HG02610 (cell line): Measurements from ENCODE around the gene ACTN1.

Source experiments
- ATAC-seq: cut with Tn5 transposase; IDR thresholded peaks from one replicate; pipeline ENCODE4 v1.9.1; 2021; ENCODE audit warnings: mild to moderate bottlenecking, moderate library complexity; ENCODE audit not compliant: unreplicated experiment

ACTN1 gene

GRCh38 chr14:68970038-68970612 is 9.0 kb downstream of the ACTN1 start:
- no peak for ATAC-seq

GRCh38 chr14:68969278-68970033 is 9.6 kb downstream of the ACTN1 start:
- ATAC-seq: no peak

- no peak for ATAC-seq
These were observed 10.4 kb downstream of the ACTN1 start for GRCh38 chr14:68968721-68969120.

- ATAC-seq: no peak
These were observed 11.1 kb downstream of the ACTN1 start for GRCh38 chr14:68968051-68968450.

GRCh38 chr14:68967459-68967940 is 11.6 kb downstream of the ACTN1 start:
- no peak for ATAC-seq

- ATAC-seq: no peak
These were observed 12.2 kb downstream of the ACTN1 start for GRCh38 chr14:68966872-68967301.

- ATAC-seq: no peak
These were observed 13.8 kb downstream of the ACTN1 start for GRCh38 chr14:68965261-68965761.

- no peak for ATAC-seq
These were observed 14.6 kb downstream of the ACTN1 start for GRCh38 chr14:68964300-68965093.

GRCh38 chr14:68962681-68963080 is 16.4 kb downstream of the ACTN1 start:
- no peak for ATAC-seq

GRCh38 chr14:68961781-68962584 is 17.1 kb downstream of the ACTN1 start:
- no peak for ATAC-seq

GRCh38 chr14:68961361-68961760 is 17.7 kb downstream of the ACTN1 start:
- ATAC-seq: no peak

GRCh38 chr14:68960123-68960522 is 19.0 kb downstream of the ACTN1 start:
- no peak for ATAC-seq

- no peak for ATAC-seq
These were observed 20.1 kb downstream of the ACTN1 start for GRCh38 chr14:68959035-68959434.

- no peak for ATAC-seq
These were observed 20.5 kb downstream of the ACTN1 start for GRCh38 chr14:68958553-68958952.

GRCh38 chr14:68957775-68958174 is 21.3 kb downstream of the ACTN1 start:
- ATAC-seq: no peak

GRCh38 chr14:68956724-68957123 is 22.4 kb downstream of the ACTN1 start:
- ATAC-seq: no peak

GRCh38 chr14:68955851-68956179 is 23.3 kb downstream of the ACTN1 start:
- no peak for ATAC-seq

- no peak for ATAC-seq
These were observed 23.8 kb downstream of the ACTN1 start for GRCh38 chr14:68955164-68955850.

- no peak for ATAC-seq
These were observed 25.9 kb downstream of the ACTN1 start for GRCh38 chr14:68953196-68953555.

GRCh38 chr14:68952531-68953195 is 26.4 kb downstream of the ACTN1 start:
- ATAC-seq: no peak
